NCI-H146 treated with DMSO at 0.1 percent for 48 hours (cell line): ENCODE results near the gene CCL4.
"Not testable (repeated sequence)": the region's sequence is repeated elsewhere in the genome, so short reads cannot be mapped to it uniquely, and the experiment has no call there.

ENCODE experiments used
- DNase-seq: peaks from one replicate; lab custom pipeline; 2025; ENCODE audit not compliant: unreplicated experiment; lab: John Stamatoyannopoulos, UW

The CCL4 gene

DNA sequence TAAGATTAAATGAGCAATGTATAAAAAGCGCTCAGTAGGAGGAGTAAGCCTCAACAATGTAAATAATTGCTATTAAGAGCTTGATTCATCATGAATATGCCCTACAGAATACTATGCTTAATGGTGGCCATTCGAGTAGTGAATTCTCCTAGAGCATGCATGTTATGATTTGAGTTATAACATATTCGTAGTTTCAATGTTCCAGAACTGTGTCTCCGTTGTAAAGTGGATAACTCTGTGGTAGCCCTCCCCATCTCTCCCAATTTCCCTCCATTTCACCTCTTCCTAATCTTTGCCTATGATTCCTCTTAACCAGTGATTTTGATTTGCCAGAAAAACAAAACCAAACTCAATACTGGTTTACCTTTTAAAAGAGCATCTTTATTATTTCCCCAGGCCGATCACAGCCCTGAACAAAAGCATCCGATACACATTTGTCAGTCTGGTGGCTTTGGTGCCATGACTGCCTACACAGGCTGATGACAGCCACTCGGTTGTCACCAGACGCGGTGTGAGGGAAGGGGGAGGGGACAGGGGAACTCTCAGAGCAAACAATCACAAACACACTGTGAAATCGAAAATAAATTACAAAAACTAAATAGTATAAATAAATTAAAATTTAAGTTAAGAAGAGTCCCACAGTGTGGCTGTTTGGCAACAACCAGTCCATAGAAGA lies 15.6 kb upstream of the CCL4 start:
- DNase-seq, result not testable (repeated sequence)

DNA sequence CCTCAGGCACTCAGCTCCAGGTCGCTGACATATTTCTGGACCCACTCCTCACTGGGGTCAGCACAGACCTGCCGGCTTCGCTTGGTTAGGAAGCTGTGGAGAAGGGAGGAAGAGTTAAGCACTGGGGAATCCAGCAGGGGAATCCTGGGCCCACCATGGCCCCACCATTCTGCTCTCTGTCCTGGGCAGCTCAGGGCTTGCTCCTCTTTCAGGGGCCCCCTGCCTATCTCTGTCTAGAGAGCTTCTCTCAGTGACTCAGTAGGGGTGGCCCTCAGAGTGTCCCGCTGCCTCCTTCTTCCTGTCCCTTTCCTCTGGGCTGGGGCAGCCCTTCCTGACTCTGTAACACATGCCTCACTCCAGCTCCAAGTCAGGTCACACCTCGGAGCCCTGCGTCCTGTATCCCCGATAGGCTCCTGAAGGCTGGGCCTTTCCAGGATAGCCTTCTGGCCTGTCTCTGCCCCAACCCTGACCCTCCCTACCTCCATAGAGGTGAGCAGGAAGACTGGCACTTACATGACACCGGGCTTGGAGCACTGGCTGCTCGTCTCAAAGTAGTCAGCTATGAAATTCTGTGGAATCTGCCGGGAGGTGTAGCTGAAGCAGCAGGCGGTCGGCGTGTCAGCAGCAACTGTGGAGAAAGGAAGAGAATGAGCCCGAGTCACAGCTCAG lies 14.8 kb upstream of the CCL4 start:
- no peak for DNase-seq

DNA sequence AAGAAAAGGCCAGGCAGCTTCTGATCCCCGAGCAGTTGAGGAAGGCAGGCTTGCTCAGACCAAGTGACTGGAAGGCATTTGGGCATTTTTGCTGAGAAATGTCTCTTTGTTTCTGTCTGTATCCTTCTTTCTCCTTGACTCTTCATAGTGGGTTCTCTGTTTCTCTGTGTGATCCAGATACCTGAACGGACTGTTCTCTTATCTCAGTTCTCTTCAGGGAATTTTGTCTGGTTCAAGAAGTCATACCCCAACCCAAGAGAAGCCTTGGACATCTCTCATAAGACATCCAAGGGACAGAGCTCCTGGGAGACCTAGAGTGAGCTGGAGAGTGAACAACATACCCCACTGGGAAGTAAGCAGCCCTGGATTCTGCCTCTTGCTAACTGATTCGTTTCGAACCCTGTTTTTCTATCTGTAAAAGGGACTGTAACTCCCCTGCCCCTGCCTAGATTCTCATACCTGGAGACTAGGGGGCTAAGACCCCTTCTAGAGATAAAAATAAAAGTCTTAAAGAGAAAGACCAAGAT lies 14.2 kb upstream of the CCL4 start:
- DNase-seq, result no peak

DNA sequence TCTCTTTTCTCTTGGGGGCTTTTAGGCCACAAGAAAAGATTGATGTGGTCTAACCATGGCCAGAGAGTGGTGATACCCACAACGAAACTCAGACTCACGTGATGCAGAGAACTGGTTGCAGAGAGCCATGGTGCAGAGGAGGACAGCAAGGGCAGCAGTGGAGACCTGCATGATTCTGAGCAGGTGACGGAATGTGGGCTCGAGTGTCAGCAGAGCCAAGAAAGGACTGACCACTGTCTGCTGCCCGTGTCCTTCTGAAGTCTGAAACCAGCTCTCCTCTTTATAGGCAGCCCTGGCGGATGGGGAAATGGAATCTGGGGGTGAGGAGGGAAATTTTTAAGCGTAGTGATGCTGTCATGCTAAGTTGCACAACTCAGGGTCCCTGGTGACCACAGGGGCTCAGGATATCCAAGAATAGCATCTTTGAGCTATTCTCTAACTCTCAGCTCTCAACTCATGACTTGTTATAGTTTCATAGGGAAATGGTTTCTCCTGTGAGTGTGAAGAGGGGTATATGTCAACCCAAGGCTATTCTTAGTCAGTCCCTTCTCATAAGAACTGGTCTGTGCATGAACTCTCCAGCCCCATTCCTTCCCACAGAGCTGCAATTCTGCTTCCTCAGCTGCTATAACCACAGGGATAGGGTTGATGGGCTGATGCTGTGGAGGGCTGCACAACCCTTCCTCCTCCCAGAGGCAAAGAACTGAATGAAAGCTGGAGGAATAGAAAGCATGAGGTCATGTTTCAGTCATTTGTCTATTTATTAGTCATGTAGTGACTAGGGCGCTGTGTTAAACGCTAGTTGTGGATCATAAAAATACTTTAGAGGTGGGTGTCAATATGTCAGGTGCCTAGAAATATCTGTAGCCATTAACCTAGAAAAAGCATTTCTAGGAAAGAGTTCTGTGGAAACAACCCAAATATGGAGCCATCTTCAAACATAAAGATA lies 13.5 kb upstream of the CCL4 start, which contains the start of gene CCL3:
CCL3 (minus strand) TSS at position 256 of the 949 bp plus-strand sequence; CDS start at position 171, 85 bp downstream.
- no peak for DNase-seq

DNA sequence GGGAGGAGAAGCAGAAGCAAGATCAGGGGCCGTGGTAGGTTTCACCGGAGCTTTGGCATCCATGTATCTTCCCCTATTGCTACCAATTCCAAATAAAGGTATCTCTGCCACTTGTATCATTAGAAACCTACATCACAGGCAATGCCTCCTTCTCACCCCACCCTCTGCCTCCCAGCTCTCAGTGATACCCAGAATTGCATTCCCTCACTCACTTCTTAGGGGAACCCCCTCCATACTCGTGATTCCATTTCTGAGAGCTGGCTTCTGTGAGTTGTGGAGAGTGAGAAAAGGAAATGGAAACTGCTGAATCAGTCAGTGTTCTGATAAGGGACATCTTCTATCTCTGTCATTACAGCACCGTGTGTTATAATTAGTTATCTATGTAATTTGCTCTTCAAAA lies 11.4 kb upstream of the CCL4 start:
- no peak for DNase-seq

DNA sequence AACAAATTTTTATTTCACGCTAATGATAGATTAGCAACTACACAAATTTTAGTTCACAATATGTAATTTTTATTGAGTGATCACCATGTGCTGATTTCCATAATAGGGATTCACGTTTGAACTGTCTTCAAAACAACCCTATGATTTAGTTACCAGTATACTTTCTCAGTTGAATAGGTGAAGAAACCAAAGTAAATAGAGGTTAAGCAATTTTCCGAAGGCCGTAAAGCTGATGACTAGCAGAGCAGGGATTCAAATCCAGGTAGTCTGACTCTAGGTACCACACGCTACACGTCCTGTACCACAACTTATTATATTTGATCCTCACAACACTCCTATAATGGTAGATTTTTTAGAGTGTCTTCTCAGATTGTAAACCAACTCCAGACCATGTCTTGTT lies 10.9 kb upstream of the CCL4 start:
- not testable (repeated sequence) for DNase-seq

DNA sequence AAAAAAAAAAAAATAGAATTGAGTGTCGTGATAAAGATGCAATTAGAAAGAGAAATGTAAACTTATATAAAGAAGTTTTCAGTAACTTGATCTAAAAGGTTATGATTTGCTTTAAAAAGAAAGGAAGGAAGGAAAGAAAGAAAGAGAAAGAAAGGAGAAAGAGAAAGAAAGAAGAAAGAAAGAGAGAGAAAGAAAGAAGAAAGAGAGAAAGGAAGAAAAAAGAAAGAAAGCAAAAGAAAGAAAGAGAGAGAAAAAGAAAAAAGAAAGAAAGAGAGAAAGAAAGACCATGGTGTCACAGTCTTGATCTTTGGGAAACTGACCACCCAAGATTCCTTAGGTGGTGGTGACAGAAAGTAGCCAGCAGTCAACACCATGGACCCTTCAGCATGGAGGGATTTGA lies 9.4 kb upstream of the CCL4 start:
- DNase-seq, result no peak

DNA sequence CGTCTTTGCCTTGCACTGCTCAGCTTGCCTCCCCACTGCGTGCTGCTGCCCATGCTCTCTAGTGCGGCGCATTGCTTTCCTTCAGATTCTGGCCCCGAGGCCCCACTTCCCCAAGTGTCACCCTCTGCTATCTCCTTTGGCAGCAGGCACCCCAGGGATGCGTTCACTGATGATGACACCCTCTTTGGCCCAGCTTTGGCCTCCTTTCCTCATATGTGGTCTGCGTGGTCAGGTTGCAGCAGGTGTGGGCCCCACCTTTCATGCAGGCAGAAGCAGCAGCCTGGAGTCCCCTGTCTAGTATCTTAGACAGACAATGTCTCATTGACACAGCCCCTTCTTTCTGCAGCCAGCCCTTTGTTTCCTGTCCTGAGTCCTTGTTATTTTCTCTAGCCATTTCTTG lies 8.9 kb upstream of the CCL4 start:
- DNase-seq, result no peak

DNA sequence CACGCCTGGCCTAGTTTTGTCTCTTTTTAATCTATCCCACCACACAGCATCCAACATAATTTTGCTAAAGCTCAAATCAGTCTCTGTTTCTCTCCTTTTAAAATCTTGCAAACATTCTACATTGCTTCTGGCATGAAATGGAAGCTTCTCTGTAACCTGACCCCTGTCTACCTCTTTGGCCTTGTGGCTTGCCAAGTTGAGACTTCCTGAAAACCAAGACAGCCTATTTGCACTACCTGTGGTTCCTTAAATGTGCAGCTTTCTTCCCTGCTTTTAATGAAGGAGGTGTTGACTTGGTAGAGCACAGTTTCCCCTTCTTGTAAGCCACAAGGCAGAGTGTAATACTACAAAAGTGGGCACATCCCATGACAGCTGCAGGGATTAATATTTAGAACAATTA lies 7.6 kb upstream of the CCL4 start:
- no peak for DNase-seq

DNA sequence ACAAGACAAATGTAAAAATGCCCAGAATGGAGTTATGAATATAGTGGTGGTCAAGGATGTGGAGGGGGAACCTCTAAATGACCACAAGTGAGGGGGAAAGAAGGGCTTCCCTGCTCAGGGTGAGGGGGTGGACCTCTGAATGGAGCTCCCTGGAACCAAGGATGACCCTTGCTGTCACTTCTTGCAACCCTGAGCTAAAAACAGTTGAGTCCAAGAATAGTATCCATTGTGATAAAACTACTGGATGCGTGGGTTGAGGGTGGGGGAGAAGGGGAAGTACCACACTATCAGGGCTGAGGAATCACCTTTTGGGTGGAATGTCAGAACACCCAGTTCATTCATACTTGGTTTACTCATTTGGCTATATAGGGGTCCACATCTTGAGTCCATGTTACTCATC lies 4.6 kb upstream of the CCL4 start:
- DNase-seq, result not testable (repeated sequence)

DNA sequence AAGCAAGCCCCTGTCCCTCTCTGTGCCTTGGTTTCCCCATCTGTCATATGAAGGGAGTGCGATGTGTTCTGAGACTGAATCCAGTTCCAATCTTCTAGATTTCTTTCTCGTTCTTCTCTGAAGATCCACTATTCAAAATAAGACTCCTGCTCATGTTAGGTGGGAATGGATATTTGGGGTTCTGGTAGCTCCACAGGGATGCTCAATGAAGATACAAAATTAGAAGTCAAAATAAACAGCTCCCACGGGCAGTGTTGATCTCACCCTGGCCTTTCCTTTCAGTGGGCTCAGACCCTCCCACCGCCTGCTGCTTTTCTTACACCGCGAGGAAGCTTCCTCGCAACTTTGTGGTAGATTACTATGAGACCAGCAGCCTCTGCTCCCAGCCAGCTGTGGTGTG lies 619 bp downstream of the CCL4 start:
- not testable (repeated sequence) for DNase-seq

DNA sequence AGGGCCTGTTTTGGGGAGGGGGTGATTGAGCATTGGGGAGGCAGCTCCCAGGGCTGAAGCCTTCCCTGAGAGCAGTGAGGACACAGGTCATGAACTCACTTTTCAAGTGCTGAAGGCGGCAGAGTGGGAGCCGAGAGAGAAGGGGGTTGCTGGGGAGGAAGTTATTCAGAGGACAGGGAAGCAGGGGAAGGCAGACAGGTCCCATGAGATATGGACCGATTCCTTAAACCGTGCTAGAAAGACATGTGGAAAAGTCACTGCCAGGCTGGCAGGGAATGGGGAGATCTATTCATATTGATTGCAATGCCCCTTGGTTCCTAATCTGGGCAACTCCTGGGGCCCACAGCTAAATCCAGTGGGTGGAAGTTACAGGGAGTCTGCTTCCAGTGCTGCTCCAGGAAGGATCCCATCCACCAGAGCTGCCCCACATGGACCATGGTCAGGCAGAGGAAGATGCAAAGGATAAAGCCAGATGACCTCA lies 1.1 kb downstream of the CCL4 start:
- DNase-seq, result no peak

DNA sequence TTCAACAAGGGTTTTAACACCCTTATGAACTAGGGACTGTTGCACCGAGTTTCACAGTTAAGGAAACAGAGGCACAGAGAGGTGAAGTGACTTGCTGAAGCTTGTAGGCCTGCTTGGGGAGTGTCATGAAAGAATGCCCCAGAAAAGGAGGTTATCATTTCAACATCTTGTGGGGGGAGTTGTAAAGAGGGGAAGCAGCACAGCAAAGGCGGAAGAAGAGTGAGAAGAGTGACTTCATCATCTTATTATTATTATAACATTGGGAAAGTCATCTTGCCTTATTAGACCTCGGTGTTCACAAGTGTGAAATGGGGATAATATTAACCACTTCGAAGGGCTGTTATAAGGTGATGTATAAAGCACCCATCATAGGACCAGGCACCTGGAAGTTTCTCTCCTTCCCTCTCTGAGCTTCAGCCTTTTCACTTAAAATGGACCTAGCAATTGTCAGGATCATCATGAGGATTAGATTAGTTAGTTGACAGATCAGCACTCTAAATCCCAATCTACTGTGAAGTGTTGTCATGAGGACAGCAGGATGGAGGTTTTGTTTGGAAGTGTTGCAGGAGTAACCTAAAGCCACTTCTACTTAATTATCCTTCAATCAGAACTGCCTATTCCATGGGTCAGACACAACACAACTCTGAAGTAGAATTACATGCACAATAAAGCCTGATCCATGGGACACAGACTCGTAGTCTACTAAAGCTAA lies 2.3 kb downstream of the CCL4 start:
- DNase-seq, result no peak

DNA sequence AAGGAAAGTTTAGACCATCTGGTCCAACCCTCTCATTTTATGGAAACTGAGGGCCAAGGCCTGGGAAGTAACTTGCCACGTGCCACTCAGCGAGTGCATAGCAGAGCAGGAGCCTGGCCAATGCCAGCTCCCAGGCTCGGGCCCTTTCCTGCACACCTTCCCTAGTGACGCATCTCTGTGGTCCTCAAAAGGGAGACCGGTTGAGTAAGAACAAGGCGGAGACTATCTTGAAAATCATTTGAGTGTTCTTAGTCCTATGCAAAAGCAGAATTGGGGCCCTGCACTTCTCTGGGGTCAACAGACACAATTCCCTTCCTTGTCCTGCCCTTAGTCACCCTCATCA lies 2.8 kb downstream of the CCL4 start:
- DNase-seq, result no peak

DNA sequence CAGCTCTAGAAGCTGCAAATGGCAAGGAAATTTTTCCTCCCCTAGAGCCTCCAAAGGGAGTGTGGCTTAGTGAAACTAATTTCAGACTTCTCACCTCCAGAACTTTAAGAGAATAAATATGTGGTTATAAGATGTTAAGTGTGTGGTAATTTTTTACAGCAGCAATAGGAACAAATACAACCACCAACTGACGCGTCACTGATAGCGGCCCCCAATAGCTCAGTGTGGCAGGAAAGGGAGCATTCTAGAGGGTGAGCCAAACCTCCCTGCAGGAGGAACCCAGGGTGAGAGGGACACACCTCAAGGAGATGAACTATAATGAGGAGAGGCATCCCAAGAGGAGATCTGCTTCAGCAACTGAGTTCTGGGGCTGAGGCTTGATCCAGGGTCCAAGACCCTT lies 4.0 kb downstream of the CCL4 start:
- DNase-seq, result no peak

DNA sequence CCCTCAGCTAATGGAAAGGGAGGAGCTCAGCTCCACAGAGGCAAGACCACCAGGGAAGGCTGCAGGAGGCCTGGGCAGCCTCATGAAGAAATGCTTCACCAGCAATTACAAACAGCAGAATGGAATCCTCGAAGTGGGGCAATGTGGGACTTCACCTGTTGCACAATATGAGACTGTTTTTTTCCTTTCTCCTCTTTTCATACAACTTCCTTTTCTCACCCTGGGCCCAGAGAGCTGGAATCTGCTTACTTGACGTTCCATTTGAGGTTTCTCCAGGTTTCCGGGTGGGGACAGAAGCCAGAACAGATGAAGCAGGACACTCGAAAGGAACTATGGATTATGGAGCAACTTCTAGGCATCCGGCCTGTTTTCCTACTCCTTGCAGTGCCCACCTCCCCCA lies 4.6 kb downstream of the CCL4 start:
- not testable (repeated sequence) for DNase-seq

DNA sequence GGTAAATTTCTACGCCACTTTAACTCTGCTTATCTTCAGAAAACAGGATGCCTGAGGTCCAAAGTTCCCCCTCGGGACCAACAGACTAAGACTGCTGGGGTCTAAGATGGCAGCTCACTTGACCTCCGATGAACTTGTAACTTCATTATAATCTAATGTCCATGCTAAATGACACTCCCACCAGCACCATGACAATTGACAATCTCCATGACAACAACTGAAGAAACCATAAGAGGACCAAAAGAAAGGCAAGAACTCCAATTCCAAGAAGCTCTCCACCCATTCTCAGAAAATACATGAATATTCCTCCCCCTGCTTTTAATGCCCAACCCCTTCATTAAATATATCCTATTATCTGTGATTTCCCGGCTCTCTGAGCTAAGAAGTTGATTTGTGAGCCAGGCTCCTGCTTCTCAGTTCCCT lies 7.5 kb downstream of the CCL4 start:
- DNase-seq, result no peak

DNA sequence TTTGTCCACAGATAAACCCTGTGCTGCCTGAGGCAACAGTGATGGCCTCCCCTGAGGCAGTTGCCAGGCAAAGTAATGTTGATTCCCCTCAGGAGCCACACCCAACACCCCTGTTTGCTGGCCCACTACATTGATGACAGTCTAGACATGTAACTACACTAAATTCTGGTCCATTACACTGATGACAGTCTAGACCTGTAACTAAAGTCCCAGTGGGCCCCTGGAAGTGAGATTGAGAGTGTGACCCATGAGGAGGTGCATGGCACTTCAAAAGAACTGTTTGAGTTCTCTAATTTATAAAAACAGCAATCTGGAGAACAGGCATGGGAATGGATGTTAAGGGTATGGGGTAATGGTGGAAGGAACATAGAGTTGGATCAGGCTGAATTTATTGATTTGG lies 8.9 kb downstream of the CCL4 start:
- DNase-seq, result no peak

DNA sequence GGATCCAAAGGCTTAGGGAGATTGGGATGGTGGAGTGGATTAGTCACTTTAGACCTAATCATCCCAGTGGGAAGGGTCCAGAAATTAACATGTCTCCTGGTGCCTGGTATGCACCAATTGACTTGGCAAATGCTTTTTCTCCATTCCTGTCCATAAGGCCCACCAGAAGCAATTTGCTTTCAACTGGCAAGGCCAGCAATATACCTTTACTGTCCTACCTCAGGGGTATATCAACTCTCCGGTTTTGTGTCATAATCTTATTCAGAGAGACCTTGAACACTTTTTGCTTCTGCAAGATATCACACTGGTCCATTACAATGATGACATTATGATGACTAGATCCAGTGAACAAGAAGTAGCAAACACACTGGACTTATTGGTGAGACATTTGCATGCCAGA lies 9.5 kb downstream of the CCL4 start:
- DNase-seq, result not testable (repeated sequence)

DNA sequence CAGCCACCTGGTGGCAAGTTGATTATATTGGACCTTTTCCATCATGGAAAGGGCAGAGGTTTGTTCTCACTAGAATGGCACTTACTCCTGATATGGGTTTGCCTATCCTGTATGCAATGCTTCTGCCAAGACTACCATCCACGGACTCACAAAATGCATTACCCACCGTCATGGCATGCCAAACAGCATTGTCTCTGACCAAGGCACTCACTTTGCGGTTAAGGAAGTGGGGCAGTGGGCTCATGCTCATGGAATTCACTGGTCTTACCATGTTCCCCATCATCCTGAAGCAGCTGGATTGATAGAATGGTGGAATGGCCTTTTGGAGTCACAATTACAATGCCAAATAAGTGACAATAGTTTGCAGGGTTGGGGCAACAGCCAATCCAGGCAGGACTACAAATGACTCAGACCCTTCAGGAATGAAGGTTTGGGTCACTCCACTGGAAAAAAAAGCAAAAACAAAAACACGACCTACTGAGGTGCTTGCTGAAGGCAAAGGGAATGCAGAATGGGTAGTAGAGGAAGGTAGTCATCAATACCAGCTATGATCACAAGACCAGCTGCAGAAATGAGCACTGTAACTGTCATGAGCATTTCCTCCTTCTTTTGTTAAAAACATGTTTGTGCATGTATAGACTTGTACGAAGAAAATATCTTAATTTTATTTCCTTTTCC lies 11.5 kb downstream of the CCL4 start:
- DNase-seq, result not testable (repeated sequence)
